Vagina (tissue), 2 donors: Measurements from ENCODE around the gene EXOC1L. TPM values are rescaled to one million over a fixed set of nuclear protein-coding genes. Genes with fewer than 3 reads are reported as not detected.

Experiments
- DNase-seq, 2 donors: peaks; one replicate each; pipeline ENCODE4 v3.0.0-alpha.2; 2017; ENCODE audit errors: extremely low spot score in 2 of 2
- H3K27ac ChIP-seq: fragments of 200-600 bp; sonication (generic); one replicate; pipeline ENCODE4 v1.5.1; 2019
- H3K27me3 ChIP-seq: fragments of 200-600 bp; sonication (generic); one replicate; pipeline ENCODE4 v1.5.1; 2019
- H3K36me3 ChIP-seq, 2 donors: fragments of 200-600 bp; sonication (generic); one replicate each; pipeline ENCODE4 v1.5.1; 2017 to 2019
- H3K4me1 ChIP-seq: fragments of 200-600 bp; sonication (generic); one replicate; pipeline ENCODE4 v1.5.1; 2019
- H3K4me3 ChIP-seq, 2 donors: fragments of 200-600 bp; sonication (generic); 1 replicate in 1 of 2; 2 replicates in 1 of 2; pipeline ENCODE4 v1.5.1; 2016 to 2019
- H3K9me3 ChIP-seq: fragments of 200-600 bp; sonication (generic); one replicate; pipeline ENCODE4 v1.5.1; 2019
- POLR2A ChIP-seq, 2 donors: fragments of 450-650 bp; IDR thresholded peaks; one replicate each; pipeline ENCODE4 v1.6.1; 2017; ENCODE audit warnings: antibody characterized with exemption in 2 of 2, mild to moderate bottlenecking in 2 of 2, moderate library complexity in 2 of 2
- POLR2AphosphoS5 ChIP-seq, 2 donors: sonication (generic); formaldehyde crosslinking; IDR thresholded peaks; one replicate each; pipeline ENCODE4 v1.9.0; 2017; ENCODE audit warnings: antibody characterized with exemption in 2 of 2, mild to moderate bottlenecking in 2 of 2, low read depth in 1 of 2; ENCODE audit not compliant: insufficient read depth in 1 of 2
- intact Hi-C: fragments of 100-400 bp; cut with DNase I; formaldehyde crosslinking; loops from one replicate; pipeline ENCODE4 v1.15.1; 2023
- total RNA-seq: library from RNA; depleted of rRNA; stranded (reverse); fragments of >200 nt; gene quantifications from one replicate; pipeline ENCODE4 v1.2.3, GENCODE V29; 2016
- TF ChIP-seq, protein P1 (sequence below), 3 experiments: fragments of 450-650 bp in 2 of 3; fragments of 200-600 bp in 1 of 3; sonication (generic) in 1 of 3; IDR thresholded peaks; one replicate each; pipeline ENCODE4 v1.5.1; 2017 to 2019; ENCODE audit warnings: antibody characterized with exemption in 3 of 3, mild to moderate bottlenecking in 2 of 3, moderate library complexity in 2 of 3

Gene EXOC1L
- total RNA-seq, 1 donor from 2014 or later = not detected

DNA sequence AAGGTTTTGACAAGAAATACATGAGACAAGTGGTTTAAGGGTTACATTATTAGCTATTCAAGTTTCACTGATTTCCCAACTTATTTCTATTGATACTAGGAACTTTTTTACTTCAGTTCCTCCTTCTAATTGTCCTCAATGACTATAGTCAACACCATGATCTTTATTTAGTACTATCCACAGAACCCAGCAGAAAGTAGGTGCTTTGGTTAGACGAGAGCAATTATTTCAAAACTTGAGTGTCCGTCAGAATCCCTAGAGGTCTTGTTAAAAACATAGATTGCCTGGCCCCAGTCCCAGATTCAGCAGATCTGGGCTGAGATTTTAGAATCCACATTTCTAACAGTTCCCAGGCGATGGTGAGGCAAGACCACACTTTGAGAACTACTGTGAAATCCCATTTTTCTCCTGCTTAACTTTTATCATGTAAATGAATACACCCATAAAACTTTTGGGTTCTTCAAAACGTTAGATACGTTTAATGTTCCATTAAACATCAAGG, 51.8 kb downstream of the EXOC1L start:
- TF ChIP-seq POLR2A (IDR thresholded peaks at IDR 0.05) (no peak), POLR2AphosphoS5 (IDR thresholded peaks at IDR 0.05; ENCODE audit: insufficient read depth in 1 of 2, low read depth in 1 of 2) (no peak)
- TF ChIP-seq, protein P1, sequence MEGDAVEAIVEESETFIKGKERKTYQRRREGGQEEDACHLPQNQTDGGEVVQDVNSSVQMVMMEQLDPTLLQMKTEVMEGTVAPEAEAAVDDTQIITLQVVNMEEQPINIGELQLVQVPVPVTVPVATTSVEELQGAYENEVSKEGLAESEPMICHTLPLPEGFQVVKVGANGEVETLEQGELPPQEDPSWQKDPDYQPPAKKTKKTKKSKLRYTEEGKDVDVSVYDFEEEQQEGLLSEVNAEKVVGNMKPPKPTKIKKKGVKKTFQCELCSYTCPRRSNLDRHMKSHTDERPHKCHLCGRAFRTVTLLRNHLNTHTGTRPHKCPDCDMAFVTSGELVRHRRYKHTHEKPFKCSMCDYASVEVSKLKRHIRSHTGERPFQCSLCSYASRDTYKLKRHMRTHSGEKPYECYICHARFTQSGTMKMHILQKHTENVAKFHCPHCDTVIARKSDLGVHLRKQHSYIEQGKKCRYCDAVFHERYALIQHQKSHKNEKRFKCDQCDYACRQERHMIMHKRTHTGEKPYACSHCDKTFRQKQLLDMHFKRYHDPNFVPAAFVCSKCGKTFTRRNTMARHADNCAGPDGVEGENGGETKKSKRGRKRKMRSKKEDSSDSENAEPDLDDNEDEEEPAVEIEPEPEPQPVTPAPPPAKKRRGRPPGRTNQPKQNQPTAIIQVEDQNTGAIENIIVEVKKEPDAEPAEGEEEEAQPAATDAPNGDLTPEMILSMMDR (IDR thresholded peaks at IDR 0.05) = no peak
- peaks cover 0 to 61% of the 10 kb centered on the region in 2 donors for H3K36me3 ChIP-seq
- no peak for DNase-seq

DNA sequence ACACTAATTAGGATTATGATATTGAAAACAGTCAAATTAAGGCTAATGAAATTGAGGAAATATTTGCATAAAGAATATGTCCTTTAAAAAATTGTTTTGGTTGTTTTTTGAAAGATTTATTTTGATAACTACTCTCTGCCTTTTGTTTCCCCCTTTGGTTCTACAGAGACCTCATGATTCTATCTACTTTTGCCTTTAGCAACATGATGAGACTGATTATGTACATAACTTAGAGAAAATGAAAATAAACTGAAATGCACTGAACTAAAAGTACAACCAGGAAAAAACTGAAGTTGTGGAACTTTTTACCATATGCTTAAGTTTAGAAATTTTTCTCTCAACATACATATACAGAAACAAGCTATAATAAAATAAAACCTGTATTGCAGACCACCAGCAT, 55.2 kb downstream of the EXOC1L start:
- no peak for DNase-seq
- Histone ChIP-seq H3K4me3 (no peak overlapping the region), H3K36me3 (peaks cover 0 to 68% of the 10 kb centered on the region in 2 donors), H3K27me3 (no peaks in the 10 kb centered on the region), H3K9me3 (no peaks in the 10 kb centered on the region), H3K4me1 (no peaks in the 10 kb centered on the region), H3K27ac (no peak overlapping the region)
- TF ChIP-seq, protein P1 (IDR thresholded peaks at IDR 0.05) = no peak
- no peak for TF ChIP-seq POLR2AphosphoS5 (IDR thresholded peaks at IDR 0.05; ENCODE audit: insufficient read depth in 1 of 2, low read depth in 1 of 2)
- no peak for TF ChIP-seq POLR2A (IDR thresholded peaks at IDR 0.05)
- intact Hi-C loops = no loop called here

More for the DNA sequence above, 51.8 kb downstream of the EXOC1L start:
- intact Hi-C loops = no loop called here
- H3K4me1 ChIP-seq = peaks cover 10% of the 10 kb centered on the region
- no peak overlapping the region for H3K4me3 ChIP-seq
- H3K27ac ChIP-seq = no peak overlapping the region
- H3K27me3 ChIP-seq = no peaks in the 10 kb centered on the region
- no peaks in the 10 kb centered on the region for H3K9me3 ChIP-seq

DNA sequence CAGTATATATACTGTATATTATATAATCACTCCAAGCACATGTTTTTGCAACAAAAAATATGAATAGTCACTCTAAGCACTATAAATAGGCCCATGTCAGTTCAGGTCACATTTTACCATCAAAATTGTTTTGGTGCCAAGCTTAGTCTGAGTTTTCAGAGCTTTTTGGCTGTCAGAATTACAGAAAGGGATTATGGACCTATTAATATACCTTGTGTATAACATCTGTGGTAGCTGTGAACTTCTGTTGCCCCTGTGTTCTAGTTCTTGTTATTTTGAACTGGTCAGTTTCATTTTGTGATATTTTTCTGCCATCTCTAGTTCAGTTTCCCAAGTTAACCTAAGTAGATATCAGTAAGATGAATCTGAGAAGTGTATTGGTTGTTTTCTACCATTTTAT, 56.8 kb downstream of the EXOC1L start:
- peaks cover 0 to 58% of the 10 kb centered on the region in 2 donors for H3K36me3 ChIP-seq
- H3K4me3 ChIP-seq = no peak overlapping the region
- H3K9me3 ChIP-seq = no peaks in the 10 kb centered on the region
- no peak for DNase-seq
- H3K4me1 ChIP-seq = no peaks in the 10 kb centered on the region
- TF ChIP-seq, protein P1 (IDR thresholded peaks at IDR 0.05) = no peak
- TF ChIP-seq POLR2A (IDR thresholded peaks at IDR 0.05) (no peak), POLR2AphosphoS5 (IDR thresholded peaks at IDR 0.05; ENCODE audit: insufficient read depth in 1 of 2, low read depth in 1 of 2) (no peak)
- no peaks in the 10 kb centered on the region for H3K27me3 ChIP-seq
- intact Hi-C loops = no loop called here
- H3K27ac ChIP-seq = no peak overlapping the region

DNA sequence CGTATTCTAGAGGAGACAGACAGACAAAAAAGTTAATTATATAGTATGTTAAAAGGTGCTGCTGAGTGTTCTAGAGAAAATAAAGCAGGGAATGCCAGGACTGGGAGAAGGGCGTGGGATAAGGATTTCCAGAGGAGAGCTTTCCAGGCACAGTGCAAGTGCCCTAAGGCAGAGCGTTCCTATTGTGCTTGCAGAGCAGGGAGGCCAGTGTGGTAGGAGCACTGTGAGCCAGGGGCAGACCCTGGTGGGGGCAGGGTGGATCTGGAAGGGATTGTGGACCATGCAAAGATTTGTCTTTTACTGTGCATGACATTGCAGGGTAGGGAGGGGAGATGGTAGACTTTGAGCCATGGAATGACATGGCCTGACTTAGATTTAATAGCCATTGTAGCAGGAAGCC, 59.6 kb downstream of the EXOC1L start:
- no peak for DNase-seq
- intact Hi-C loops = no loop called here
- no peaks in the 10 kb centered on the region for H3K4me1 ChIP-seq
- no peaks in the 10 kb centered on the region for H3K9me3 ChIP-seq
- H3K27ac ChIP-seq = no peak overlapping the region
- no peaks in the 10 kb centered on the region for H3K27me3 ChIP-seq
- H3K4me3 ChIP-seq = no peak overlapping the region
- H3K36me3 ChIP-seq = peaks cover 0 to 44% of the 10 kb centered on the region in 2 donors
- no peak for TF ChIP-seq POLR2A (IDR thresholded peaks at IDR 0.05)
- TF ChIP-seq, protein P1 (IDR thresholded peaks at IDR 0.05) = no peak
- no peak for TF ChIP-seq POLR2AphosphoS5 (IDR thresholded peaks at IDR 0.05; ENCODE audit: insufficient read depth in 1 of 2, low read depth in 1 of 2)

DNA sequence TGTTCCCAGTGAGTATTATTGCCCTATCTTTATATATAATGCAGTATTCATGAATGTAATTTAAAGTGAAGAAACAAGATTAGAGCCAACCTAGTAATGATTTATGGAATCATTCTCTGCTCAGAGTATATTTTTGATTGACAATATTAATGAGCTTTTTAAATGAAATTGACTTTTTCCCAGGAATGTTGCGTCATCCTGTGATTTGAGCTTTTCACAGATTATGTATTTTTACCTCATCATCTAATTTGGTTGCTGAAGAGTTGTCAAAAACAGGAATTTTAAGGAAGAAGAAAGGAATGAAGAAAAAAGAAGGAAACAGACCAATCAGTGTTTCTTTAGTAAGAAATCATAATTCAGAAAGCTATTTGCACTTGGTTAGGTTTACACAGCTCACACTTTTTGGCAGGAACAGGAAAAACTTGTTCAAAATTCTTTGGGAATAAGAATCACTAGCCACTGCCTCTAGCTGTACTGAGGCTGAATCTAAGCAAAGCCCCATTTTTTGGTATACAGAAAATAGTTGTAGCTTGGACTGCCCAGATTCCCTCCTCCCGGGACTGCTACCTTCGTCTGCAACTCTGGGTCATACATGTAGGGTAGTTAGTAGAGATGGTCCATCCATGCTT, 61.2 kb downstream of the EXOC1L start:
- Histone ChIP-seq H3K9me3 (no peaks in the 10 kb centered on the region), H3K27me3 (no peaks in the 10 kb centered on the region), H3K4me1 (no peaks in the 10 kb centered on the region), H3K36me3 (peaks cover 0 to 33% of the 10 kb centered on the region in 2 donors), H3K4me3 (no peak overlapping the region), H3K27ac (no peak overlapping the region)
- intact Hi-C loops = no loop called here
- no peak for DNase-seq
- TF ChIP-seq, protein P1 (IDR thresholded peaks at IDR 0.05) = no peak
- no peak for TF ChIP-seq POLR2AphosphoS5 (IDR thresholded peaks at IDR 0.05; ENCODE audit: insufficient read depth in 1 of 2, low read depth in 1 of 2)
- TF ChIP-seq POLR2A (IDR thresholded peaks at IDR 0.05) = no peak
